WTC11 (cell line): ENCODE results near the gene RFNG.

ENCODE experiments used
- CREM ChIP-seq: sonication (generic); formaldehyde crosslinking; IDR thresholded peaks from 2 replicates; pipeline ENCODE4 v1.8.1; 2022; ENCODE audit warnings: mild to moderate bottlenecking, missing genetic modification reagents, moderate library complexity
- ESRRA ChIP-seq: sonication (generic); formaldehyde crosslinking; IDR thresholded peaks from 2 replicates; pipeline ENCODE4 v1.8.1; 2022; ENCODE audit warnings: mild to moderate bottlenecking, missing genetic modification reagents, borderline replicate concordance
- IRF2 ChIP-seq: sonication (generic); formaldehyde crosslinking; IDR thresholded peaks from 2 replicates; pipeline ENCODE4 v1.8.0; 2022; ENCODE audit warnings: low read depth, missing genetic modification reagents, borderline replicate concordance
- JUN ChIP-seq: sonication (generic); formaldehyde crosslinking; IDR thresholded peaks from 2 replicates; pipeline ENCODE4 v1.8.0; 2023; ENCODE audit warnings: mild to moderate bottlenecking, missing genetic modification reagents
- NR1H2 ChIP-seq: sonication (generic); formaldehyde crosslinking; IDR thresholded peaks from 2 replicates; pipeline ENCODE4 v1.9.0; 2021; ENCODE audit warnings: mild to moderate bottlenecking, moderate library complexity, missing genetic modification reagents
- TEAD4 ChIP-seq: sonication (generic); formaldehyde crosslinking; IDR thresholded peaks from 2 replicates; pipeline ENCODE4 v1.8.0; 2022; ENCODE audit warnings: mild to moderate bottlenecking, missing genetic modification reagents
- TP53 ChIP-seq: sonication (generic); formaldehyde crosslinking; IDR thresholded peaks from 2 replicates; pipeline ENCODE4 v1.8.1; 2023; ENCODE audit warnings: mild to moderate bottlenecking, missing genetic modification reagents
- ZNF416 ChIP-seq: fragments of 250-450 bp; sonication (Bioruptor Pico); IDR thresholded peaks from 2 replicates; pipeline ENCODE4 v1.9.0; 2021; ENCODE audit warnings: mild to moderate bottlenecking, inconsistent platforms
- TF ChIP-seq, protein P1 (sequence below): sonication (generic); formaldehyde crosslinking; IDR thresholded peaks from 2 replicates; pipeline ENCODE4 v1.8.1; 2022; ENCODE audit warnings: low read depth, mild to moderate bottlenecking, moderate library complexity, missing genetic modification reagents, borderline replicate concordance
- TF ChIP-seq, protein P2 (sequence below): fragments of 200-600 bp; IDR thresholded peaks from 2 replicates; pipeline ENCODE4 v1.8.0; 2022; ENCODE audit warnings: antibody characterized with exemption

DNA sequence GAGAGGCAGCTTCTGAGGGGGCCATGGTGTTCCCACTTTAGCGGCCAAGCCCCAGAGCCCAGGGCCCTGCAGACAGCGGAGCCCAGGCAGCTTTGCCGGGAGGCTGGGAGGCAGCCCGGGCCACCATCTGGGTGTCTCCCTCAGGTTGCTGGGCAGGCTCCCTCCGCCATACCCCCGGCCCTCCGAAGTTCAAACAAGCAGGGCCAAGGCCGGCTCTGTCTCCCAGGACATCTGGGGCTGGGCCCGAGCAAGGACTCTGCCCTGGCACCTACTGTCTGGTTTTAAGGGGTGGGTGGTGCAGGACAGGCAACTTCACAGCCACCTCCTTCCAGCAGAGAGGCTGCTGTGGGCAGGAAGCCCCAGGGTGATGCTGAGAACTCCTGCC lies 11.4 kb upstream of the RFNG start:
- TF ChIP-seq CREM (CRISPR knock-in tag): no peak
- no peak for TF ChIP-seq TP53 (CRISPR knock-in tag)
- no peak for TF ChIP-seq JUN (CRISPR knock-in tag)
- TF ChIP-seq, protein P1, sequence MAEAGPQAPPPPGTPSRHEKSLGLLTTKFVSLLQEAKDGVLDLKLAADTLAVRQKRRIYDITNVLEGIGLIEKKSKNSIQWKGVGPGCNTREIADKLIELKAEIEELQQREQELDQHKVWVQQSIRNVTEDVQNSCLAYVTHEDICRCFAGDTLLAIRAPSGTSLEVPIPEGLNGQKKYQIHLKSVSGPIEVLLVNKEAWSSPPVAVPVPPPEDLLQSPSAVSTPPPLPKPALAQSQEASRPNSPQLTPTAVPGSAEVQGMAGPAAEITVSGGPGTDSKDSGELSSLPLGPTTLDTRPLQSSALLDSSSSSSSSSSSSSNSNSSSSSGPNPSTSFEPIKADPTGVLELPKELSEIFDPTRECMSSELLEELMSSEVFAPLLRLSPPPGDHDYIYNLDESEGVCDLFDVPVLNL (CRISPR knock-in tag): no peak
- no peak for TF ChIP-seq IRF2 (CRISPR knock-in tag)
- TF ChIP-seq, protein P2, sequence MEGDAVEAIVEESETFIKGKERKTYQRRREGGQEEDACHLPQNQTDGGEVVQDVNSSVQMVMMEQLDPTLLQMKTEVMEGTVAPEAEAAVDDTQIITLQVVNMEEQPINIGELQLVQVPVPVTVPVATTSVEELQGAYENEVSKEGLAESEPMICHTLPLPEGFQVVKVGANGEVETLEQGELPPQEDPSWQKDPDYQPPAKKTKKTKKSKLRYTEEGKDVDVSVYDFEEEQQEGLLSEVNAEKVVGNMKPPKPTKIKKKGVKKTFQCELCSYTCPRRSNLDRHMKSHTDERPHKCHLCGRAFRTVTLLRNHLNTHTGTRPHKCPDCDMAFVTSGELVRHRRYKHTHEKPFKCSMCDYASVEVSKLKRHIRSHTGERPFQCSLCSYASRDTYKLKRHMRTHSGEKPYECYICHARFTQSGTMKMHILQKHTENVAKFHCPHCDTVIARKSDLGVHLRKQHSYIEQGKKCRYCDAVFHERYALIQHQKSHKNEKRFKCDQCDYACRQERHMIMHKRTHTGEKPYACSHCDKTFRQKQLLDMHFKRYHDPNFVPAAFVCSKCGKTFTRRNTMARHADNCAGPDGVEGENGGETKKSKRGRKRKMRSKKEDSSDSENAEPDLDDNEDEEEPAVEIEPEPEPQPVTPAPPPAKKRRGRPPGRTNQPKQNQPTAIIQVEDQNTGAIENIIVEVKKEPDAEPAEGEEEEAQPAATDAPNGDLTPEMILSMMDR: no peak
- no peak for TF ChIP-seq NR1H2 (CRISPR knock-in tag)
- TF ChIP-seq ZNF416 (CRISPR knock-in tag): no peak
- TF ChIP-seq TEAD4 (CRISPR knock-in tag): no peak
- TF ChIP-seq ESRRA (CRISPR knock-in tag): no peak
